Subcutaneous abdominal adipose tissue (tissue), 5 donors: Measurements from ENCODE around the gene MLLT6.
A peak's percentile ranks its signal among the peaks of the same experiment; 100 is the strongest.

Experiments
- H3K27ac ChIP-seq: one replicate; pipeline ENCODE4 v1.7.0; 2013; ENCODE audit warnings: low read depth, mild to moderate bottlenecking, inconsistent platforms, low read length, moderate library complexity
- H3K27me3 ChIP-seq, 5 donors: one replicate each; pipeline ENCODE4 v1.7.0; 2013; ENCODE audit warnings: low read length in 5 of 5, inconsistent platforms in 1 of 5; ENCODE audit not compliant: control insufficient read depth in 5 of 5, insufficient read depth in 4 of 5
- H3K36me3 ChIP-seq, 5 donors: one replicate each; pipeline ENCODE4 v1.7.0; 2013; ENCODE audit warnings: low read length in 5 of 5; ENCODE audit not compliant: control insufficient read depth in 5 of 5, insufficient read depth in 5 of 5
- H3K4me1 ChIP-seq, 5 donors: one replicate each; pipeline ENCODE4 v1.7.0; 2013; ENCODE audit warnings: low read length in 5 of 5, mild to moderate bottlenecking in 3 of 5, moderate library complexity in 1 of 5; ENCODE audit not compliant: control insufficient read depth in 5 of 5, insufficient read depth in 5 of 5
- H3K4me3 ChIP-seq, 5 donors: one replicate each; pipeline ENCODE4 v1.7.0; 2013; ENCODE audit warnings: low read length in 5 of 5, low read depth in 1 of 5
- H3K9ac ChIP-seq, 5 donors: one replicate each; pipeline ENCODE4 v1.7.0; 2013; ENCODE audit warnings: low read length in 5 of 5, mild to moderate bottlenecking in 4 of 5, moderate library complexity in 3 of 5
- H3K9me3 ChIP-seq, 5 donors: one replicate each; pipeline ENCODE4 v1.7.0; 2013; ENCODE audit warnings: low read length in 5 of 5; ENCODE audit not compliant: control insufficient read depth in 5 of 5
- donor health status: healthy.
- donor health status: healthy.
- donor health status: healthy.
- donor health status: healthy.
- donor health status: healthy.

Gene MLLT6

GRCh38 chr17:38698760-38699159, 6.3 kb upstream of the MLLT6 start:
- Histone ChIP-seq H3K9ac (no peak overlapping the region), H3K9me3 (no peaks in the 10 kb centered on the region), H3K4me3 (no peak overlapping the region), H3K36me3 (no peaks in the 10 kb centered on the region), H3K27me3 (no peaks in the 10 kb centered on the region), H3K4me1 (peaks cover 6 to 48% (median 42%) of the 10 kb centered on the region in 5 donors), H3K27ac (no peak overlapping the region)

- peaks cover 3 to 63% (median 51%) of the 10 kb centered on the region in 5 donors for H3K4me1 ChIP-seq
- peak overlapping the region; percentile 71 to 94 (median 91) for H3K9ac ChIP-seq
- H3K27ac ChIP-seq, result peak overlapping the region; percentile 96
- H3K9me3 ChIP-seq, result no peaks in the 10 kb centered on the region
- no peaks in the 10 kb centered on the region for H3K27me3 ChIP-seq
- H3K4me3 ChIP-seq, result peak overlapping the region; percentile 46 to 87 (median 84)
- H3K36me3 ChIP-seq, result no peaks in the 10 kb centered on the region
Measured at GRCh38 chr17:38701504-38702165, 3.4 kb upstream of the MLLT6 start.

GRCh38 chr17:38702166-38702915, 2.7 kb upstream of the MLLT6 start:
- Histone ChIP-seq H3K27me3 (no peaks in the 10 kb centered on the region), H3K4me1 (peaks cover 5 to 70% (median 58%) of the 10 kb centered on the region in 5 donors), H3K27ac (peak overlapping the region; percentile 96), H3K9me3 (no peaks in the 10 kb centered on the region), H3K4me3 (peak overlapping the region; percentile 77 to 87 (median 85)), H3K36me3 (peaks cover 0 to under 1% (median 0%) of the 10 kb centered on the region in 5 donors), H3K9ac (peak overlapping the region; percentile 71 to 94 (median 93))

- peak overlapping the region; percentile 77 to 87 (median 85) for H3K4me3 ChIP-seq
- H3K9me3 ChIP-seq, result no peaks in the 10 kb centered on the region
- H3K9ac ChIP-seq, result peak overlapping the region; percentile 26 to 94 (median 90)
- peaks cover 5 to 72% (median 60%) of the 10 kb centered on the region in 5 donors for H3K4me1 ChIP-seq
- H3K27ac ChIP-seq, result peak overlapping the region; percentile 96
- H3K27me3 ChIP-seq, result no peaks in the 10 kb centered on the region
- H3K36me3 ChIP-seq, result peaks cover 0 to 8% (median 7%) of the 10 kb centered on the region in 5 donors
Measured at GRCh38 chr17:38702916-38703741, 1.9 kb upstream of the MLLT6 start.

- Histone ChIP-seq H3K9me3 (no peaks in the 10 kb centered on the region), H3K4me3 (peak overlapping the region; percentile 77 to 90 (median 85)), H3K27ac (peak overlapping the region; percentile 96), H3K9ac (peak overlapping the region in 4 of 5 donors; percentile 80 to 94 (median 88)), H3K27me3 (no peaks in the 10 kb centered on the region), H3K36me3 (peaks cover 0 to 13% (median 10%) of the 10 kb centered on the region in 5 donors), H3K4me1 (peaks cover 5 to 69% (median 57%) of the 10 kb centered on the region in 5 donors)
Measured at GRCh38 chr17:38703742-38704605, 1.1 kb upstream of the MLLT6 start.

- H3K27me3 ChIP-seq, result no peaks in the 10 kb centered on the region
- H3K9me3 ChIP-seq, result no peaks in the 10 kb centered on the region
- peaks cover 0 to 28% (median 23%) of the 10 kb centered on the region in 5 donors for H3K36me3 ChIP-seq
- no peak overlapping the region for H3K27ac ChIP-seq
- H3K4me1 ChIP-seq, result peaks cover 5 to 58% (median 49%) of the 10 kb centered on the region in 5 donors
- peak overlapping the region in 2 of 5 donors; percentile 71 to 82 for H3K9ac ChIP-seq
- H3K4me3 ChIP-seq, result peak overlapping the region; percentile 68 to 85 (median 77)
Measured at GRCh38 chr17:38705523-38705802, 390 bp downstream of the MLLT6 start.

GRCh38 chr17:38705803-38706504, 881 bp downstream of the MLLT6 start:
- peaks cover 5 to 56% (median 48%) of the 10 kb centered on the region in 5 donors for H3K4me1 ChIP-seq

GRCh38 chr17:38706505-38707216, 1.6 kb downstream of the MLLT6 start:
- peak overlapping the region in 4 of 5 donors; percentile 71 to 81 (median 76) for H3K9ac ChIP-seq
- peak overlapping the region; percentile 75 for H3K27ac ChIP-seq

More at GRCh38 chr17:38705803-38706504, 881 bp downstream of the MLLT6 start:
- no peaks in the 10 kb centered on the region for H3K27me3 ChIP-seq
- H3K9ac ChIP-seq, result peak overlapping the region in 4 of 5 donors; percentile 71 to 82 (median 80)
- peaks cover 0 to 32% (median 26%) of the 10 kb centered on the region in 5 donors for H3K36me3 ChIP-seq
- no peaks in the 10 kb centered on the region for H3K9me3 ChIP-seq
- peak overlapping the region; percentile 75 for H3K27ac ChIP-seq
- peak overlapping the region; percentile 68 to 85 (median 77) for H3K4me3 ChIP-seq

More at GRCh38 chr17:38706505-38707216, 1.6 kb downstream of the MLLT6 start:
- Histone ChIP-seq H3K9me3 (no peaks in the 10 kb centered on the region), H3K27me3 (no peaks in the 10 kb centered on the region), H3K36me3 (peaks cover 0 to 39% (median 32%) of the 10 kb centered on the region in 5 donors), H3K4me3 (peak overlapping the region; percentile 67 to 85 (median 75)), H3K4me1 (peaks cover 5 to 48% (median 41%) of the 10 kb centered on the region in 5 donors)
